GM18861 (cell line): ENCODE data around the gene BDNF.

ENCODE experiments used
- ATAC-seq: cut with Tn5 transposase; IDR thresholded peaks from one replicate; pipeline ENCODE4 v1.9.1; 2021; ENCODE audit not compliant: unreplicated experiment

The BDNF gene

GRCh38 chr11:27705873-27706820, 5.9 kb upstream of the BDNF start:
- peak; percentile 59 for ATAC-seq

GRCh38 chr11:27703481-27703880, 3.2 kb upstream of the BDNF start:
- ATAC-seq: no peak

GRCh38 chr11:27702811-27703210, 2.6 kb upstream of the BDNF start:
- ATAC-seq: no peak

GRCh38 chr11:27701355-27702105, 1.3 kb upstream of the BDNF start:
- ATAC-seq: peak; percentile 35

GRCh38 chr11:27699926-27700350, 317 bp downstream of the BDNF start:
- ATAC-seq: no peak

- ATAC-seq: no peak
These were observed 871 bp downstream of the BDNF start for GRCh38 chr11:27699242-27699925.

GRCh38 chr11:27698872-27699241, 1.4 kb downstream of the BDNF start:
- peak; percentile 59 for ATAC-seq

- no peak for ATAC-seq
These were observed 2.5 kb downstream of the BDNF start for GRCh38 chr11:27697679-27698275.

- no peak for ATAC-seq
These were observed 3.3 kb downstream of the BDNF start for GRCh38 chr11:27696961-27697360.

- no peak for ATAC-seq
These were observed 4.1 kb downstream of the BDNF start for GRCh38 chr11:27696115-27696514.

- no peak for ATAC-seq
These were observed 5.3 kb downstream of the BDNF start for GRCh38 chr11:27694992-27695391.

GRCh38 chr11:27693398-27693797, 6.9 kb downstream of the BDNF start:
- no peak for ATAC-seq

GRCh38 chr11:27692781-27693180, 7.5 kb downstream of the BDNF start:
- ATAC-seq: no peak

- no peak for ATAC-seq
These were observed 12.2 kb downstream of the BDNF start for GRCh38 chr11:27688076-27688475.

GRCh38 chr11:27681664-27682063, 18.6 kb downstream of the BDNF start:
- ATAC-seq: no peak

GRCh38 chr11:27679136-27680015, 20.9 kb downstream of the BDNF start:
- peak; percentile 63 for ATAC-seq

GRCh38 chr11:27678242-27678641, 22.0 kb downstream of the BDNF start:
- ATAC-seq: no peak

GRCh38 chr11:27677108-27677507, 23.1 kb downstream of the BDNF start:
- no peak for ATAC-seq

- ATAC-seq: no peak
These were observed 26.1 kb downstream of the BDNF start for GRCh38 chr11:27673979-27674663.
